Nephron (organoid): Measurements from ENCODE around the gene DLG1.

ENCODE experiments used
- H3K27ac Mint-ChIP-seq, 3 experiments: 2 replicates each; pipeline ENCODE4 v1.8.0; 2020; ENCODE audit warnings: mixed read lengths in 3 of 3, mild to moderate bottlenecking in 2 of 3, moderate library complexity in 1 of 3
- H3K27me3 Mint-ChIP-seq: 2 replicates; pipeline ENCODE4 v1.8.0; 2021; ENCODE audit warnings: low read depth, mild to moderate bottlenecking, moderate library complexity, mixed read lengths
- H3K36me3 Mint-ChIP-seq: 2 replicates; pipeline ENCODE4 v1.8.0; 2020; ENCODE audit warnings: low read depth, mixed read lengths
- H3K4me1 Mint-ChIP-seq: 2 replicates; pipeline ENCODE4 v1.8.0; 2020; ENCODE audit warnings: mixed read lengths
- H3K4me3 Mint-ChIP-seq, 3 experiments: 2 replicates each; pipeline ENCODE4 v1.8.0; 2020; ENCODE audit warnings: mild to moderate bottlenecking in 3 of 3, mixed read lengths in 3 of 3, moderate library complexity in 2 of 3
- H3K9me3 Mint-ChIP-seq: 2 replicates; pipeline ENCODE4 v1.8.0; 2020; ENCODE audit warnings: mixed read lengths
- CTCF ChIP-seq, 3 experiments: fragments of 200-600 bp; sonication (generic); IDR thresholded peaks; one replicate each; pipeline ENCODE4 v1.5.0; 2021; ENCODE audit warnings: antibody characterized with exemption in 3 of 3; ENCODE audit not compliant: unreplicated experiment in 3 of 3

The DLG1 gene

GRCh38 chr3:197253238-197253947 lies 45.0 kb downstream of the DLG1 start:
- Mint-ChIP-seq H3K27ac (no peak overlapping the region), H3K9me3 (peaks cover 16% of the 10 kb centered on the region), H3K36me3 (peaks cover 53% of the 10 kb centered on the region), H3K4me1 (peaks cover 19% of the 10 kb centered on the region), H3K27me3 (no peaks in the 10 kb centered on the region), H3K4me3 (no peak overlapping the region)
- TF ChIP-seq CTCF (IDR thresholded peaks at IDR 0.05; ENCODE audit: unreplicated experiment in 3 of 3) = no peak

- Mint-ChIP-seq H3K27ac (no peak overlapping the region), H3K27me3 (peaks cover 3% of the 10 kb centered on the region), H3K4me1 (no peaks in the 10 kb centered on the region), H3K36me3 (peaks cover 91% of the 10 kb centered on the region), H3K9me3 (peaks cover 41% of the 10 kb centered on the region), H3K4me3 (no peak overlapping the region)
- no peak for TF ChIP-seq CTCF (IDR thresholded peaks at IDR 0.05; ENCODE audit: unreplicated experiment in 3 of 3)
Measured at GRCh38 chr3:197249542-197249941, 48.9 kb downstream of the DLG1 start.

GRCh38 chr3:197248341-197248740 lies 50.1 kb downstream of the DLG1 start:
- Mint-ChIP-seq H3K9me3 (peaks cover 53% of the 10 kb centered on the region), H3K4me1 (no peaks in the 10 kb centered on the region), H3K4me3 (no peak overlapping the region), H3K27ac (no peak overlapping the region), H3K27me3 (peaks cover 3% of the 10 kb centered on the region), H3K36me3 (peaks cover 100% of the 10 kb centered on the region)
- no peak for TF ChIP-seq CTCF (IDR thresholded peaks at IDR 0.05; ENCODE audit: unreplicated experiment in 3 of 3)

- peaks cover 3% of the 10 kb centered on the region for H3K27me3 Mint-ChIP-seq
- H3K4me3 Mint-ChIP-seq = no peak overlapping the region
- H3K27ac Mint-ChIP-seq = no peak overlapping the region
- H3K36me3 Mint-ChIP-seq = peaks cover 100% of the 10 kb centered on the region
- H3K9me3 Mint-ChIP-seq = peaks cover 85% of the 10 kb centered on the region
- TF ChIP-seq CTCF (IDR thresholded peaks at IDR 0.05; ENCODE audit: unreplicated experiment in 3 of 3) = no peak
- H3K4me1 Mint-ChIP-seq = no peaks in the 10 kb centered on the region
Measured at GRCh38 chr3:197244751-197245150, 53.7 kb downstream of the DLG1 start.

GRCh38 chr3:197242784-197243432 lies 55.5 kb downstream of the DLG1 start:
- no peaks in the 10 kb centered on the region for H3K4me1 Mint-ChIP-seq
- H3K27ac Mint-ChIP-seq = no peak overlapping the region
- H3K4me3 Mint-ChIP-seq = no peak overlapping the region
- H3K9me3 Mint-ChIP-seq = peaks cover 82% of the 10 kb centered on the region
- no peak for TF ChIP-seq CTCF (IDR thresholded peaks at IDR 0.05; ENCODE audit: unreplicated experiment in 3 of 3)
- no peaks in the 10 kb centered on the region for H3K27me3 Mint-ChIP-seq
- H3K36me3 Mint-ChIP-seq = peaks cover 98% of the 10 kb centered on the region

- TF ChIP-seq CTCF (IDR thresholded peaks at IDR 0.05; ENCODE audit: unreplicated experiment in 3 of 3) = no peak
- Mint-ChIP-seq H3K27ac (no peak overlapping the region), H3K27me3 (no peaks in the 10 kb centered on the region), H3K36me3 (peaks cover 98% of the 10 kb centered on the region), H3K4me1 (no peaks in the 10 kb centered on the region), H3K4me3 (no peak overlapping the region), H3K9me3 (peaks cover 82% of the 10 kb centered on the region)
Measured at GRCh38 chr3:197241173-197241572, 57.2 kb downstream of the DLG1 start.
